H9 (cell line): Measurements from ENCODE around the gene KCNA5. TPM values are rescaled to one million over a fixed set of nuclear protein-coding genes. Genes with fewer than 3 reads are reported as not detected.

Source experiments
- DNase-seq: peaks from one replicate; pipeline ENCODE4 v3.0.0-alpha.2; 2017
- H2AFZ ChIP-seq: one replicate; pipeline ENCODE4 v1.6.1; 2013; ENCODE audit warnings: mild to moderate bottlenecking, low read length, control low read depth, moderate library complexity
- H2AK5ac ChIP-seq: 2 replicates; pipeline ENCODE4 v1.6.1; 2013; ENCODE audit warnings: low read length, control low read depth, mixed read lengths; ENCODE audit not compliant: insufficient read length
- H2BK120ac ChIP-seq: one replicate; pipeline ENCODE4 v1.6.1; 2013; ENCODE audit warnings: low read depth, mild to moderate bottlenecking, low read length, control low read depth, inconsistent platforms; ENCODE audit not compliant: poor library complexity, severe bottlenecking
- H2BK12ac ChIP-seq: 2 replicates; pipeline ENCODE4 v1.6.1; 2013; ENCODE audit warnings: low read length, control low read depth, mixed read lengths, low read depth; ENCODE audit not compliant: insufficient read length
- H2BK15ac ChIP-seq: 2 replicates; pipeline ENCODE4 v1.6.1; 2013; ENCODE audit warnings: low read depth, low read length, control low read depth
- H2BK20ac ChIP-seq: one replicate; pipeline ENCODE4 v1.6.1; 2013; ENCODE audit warnings: low read depth, mild to moderate bottlenecking, low read length, control low read depth, inconsistent platforms; ENCODE audit not compliant: poor library complexity, severe bottlenecking
- H2BK5ac ChIP-seq: 2 replicates; pipeline ENCODE4 v1.6.1; 2013; ENCODE audit warnings: low read length, control low read depth, mixed read lengths; ENCODE audit not compliant: insufficient read length
- H3K14ac ChIP-seq: 2 replicates; pipeline ENCODE4 v1.6.1; 2013; ENCODE audit warnings: low read length, control low read depth; ENCODE audit not compliant: insufficient read depth
- H3K18ac ChIP-seq: 2 replicates; pipeline ENCODE4 v1.6.1; 2013; ENCODE audit warnings: low read depth, mild to moderate bottlenecking, mixed read lengths, low read length, control low read depth; ENCODE audit not compliant: insufficient read length
- H3K23ac ChIP-seq: 2 replicates; pipeline ENCODE4 v1.6.1; 2013; ENCODE audit warnings: low read length, control low read depth, mixed read lengths, low read depth; ENCODE audit not compliant: insufficient read length
- H3K23me2 ChIP-seq: 2 replicates; pipeline ENCODE4 v1.6.1; 2013; ENCODE audit warnings: low read depth, mild to moderate bottlenecking, mixed read lengths, low read length, control low read depth; ENCODE audit not compliant: insufficient read length, poor library complexity, severe bottlenecking
- H3K27ac ChIP-seq: 2 replicates; pipeline ENCODE4 v1.5.1; 2013; ENCODE audit warnings: low read length, control low read depth, mixed read lengths, low read depth; ENCODE audit not compliant: insufficient read length
- H3K27me3 ChIP-seq: 2 replicates; pipeline ENCODE4 v1.6.1; 2013; ENCODE audit warnings: low read length, control low read depth, inconsistent platforms; ENCODE audit not compliant: insufficient read depth
- H3K4ac ChIP-seq: 2 replicates; pipeline ENCODE4 v1.6.1; 2013; ENCODE audit warnings: low read depth, mild to moderate bottlenecking, control low read depth, inconsistent platforms, low read length, moderate library complexity
- H3K4me1 ChIP-seq: 2 replicates; pipeline ENCODE4 v1.6.1; 2013; ENCODE audit warnings: low read length, control low read depth, inconsistent platforms; ENCODE audit not compliant: insufficient read depth
- H3K4me2 ChIP-seq: 2 replicates; pipeline ENCODE4 v1.6.1; 2013; ENCODE audit warnings: low read length, control low read depth, mixed read lengths; ENCODE audit not compliant: insufficient read length, insufficient read depth
- H3K56ac ChIP-seq: 2 replicates; pipeline ENCODE4 v1.6.1; 2013; ENCODE audit warnings: low read depth, mild to moderate bottlenecking, mixed read lengths, low read length, control low read depth; ENCODE audit not compliant: insufficient read length
- H3K79me1 ChIP-seq: 2 replicates; pipeline ENCODE4 v1.6.1; 2013; ENCODE audit warnings: low read depth, mild to moderate bottlenecking, moderate library complexity, low read length, control low read depth, inconsistent platforms; ENCODE audit not compliant: insufficient read depth, poor library complexity, severe bottlenecking
- H3K79me2 ChIP-seq: 2 replicates; pipeline ENCODE4 v1.6.1; 2013; ENCODE audit warnings: low read length, control low read depth, inconsistent platforms; ENCODE audit not compliant: insufficient read depth
- H3K9ac ChIP-seq: 2 replicates; pipeline ENCODE4 v1.6.1; 2013; ENCODE audit warnings: low read length, control low read depth, mixed read lengths; ENCODE audit not compliant: insufficient read length; ENCODE audit errors: extremely low read depth
- H3K9me3 ChIP-seq: one replicate; pipeline ENCODE4 v1.6.1; 2013; ENCODE audit warnings: low read depth, low read length, inconsistent platforms; ENCODE audit not compliant: control insufficient read depth
- H3T11ph ChIP-seq: one replicate; pipeline ENCODE4 v1.6.1; 2013; ENCODE audit warnings: mild to moderate bottlenecking, low read length, control low read depth, inconsistent platforms
- H4K20me1 ChIP-seq: one replicate; pipeline ENCODE4 v1.6.1; 2013; ENCODE audit not compliant: control insufficient read depth, insufficient read length, insufficient read depth
- H4K5ac ChIP-seq: 2 replicates; pipeline ENCODE4 v1.6.1; 2013; ENCODE audit warnings: low read depth, mild to moderate bottlenecking, mixed read lengths, low read length, control low read depth; ENCODE audit not compliant: insufficient read length
- H4K8ac ChIP-seq: replicated peaks from 2 replicates; pipeline ENCODE4 v1.6.1; 2013; ENCODE audit warnings: low read length, control low read depth, mixed read lengths, low read depth; ENCODE audit not compliant: insufficient read length
- H4K91ac ChIP-seq: 2 replicates; pipeline ENCODE4 v1.6.1; 2013; ENCODE audit warnings: low read depth, mild to moderate bottlenecking, moderate library complexity, mixed read lengths, low read length, control low read depth; ENCODE audit not compliant: insufficient read length
- H3K27ac Mint-ChIP-seq, 3 experiments: 2 replicates in 2 of 3; 3 replicates in 1 of 3; pipeline ENCODE4 v1.8.0; 2020 to 2021; ENCODE audit warnings: mixed read lengths in 3 of 3, mild to moderate bottlenecking in 1 of 3, moderate library complexity in 1 of 3
- H3K27me3 Mint-ChIP-seq: 2 replicates; pipeline ENCODE4 v1.8.0; 2021; ENCODE audit warnings: low read depth, mild to moderate bottlenecking, moderate library complexity, mixed read lengths
- H3K36me3 Mint-ChIP-seq, 3 experiments: 2 replicates in 2 of 3; 3 replicates in 1 of 3; pipeline ENCODE4 v1.8.0; 2020 to 2021; ENCODE audit warnings: low read depth in 3 of 3, mixed read lengths in 3 of 3; ENCODE audit not compliant: insufficient read depth in 1 of 3
- H3K4me1 Mint-ChIP-seq, 2 experiments: 2 replicates each; pipeline ENCODE4 v1.8.0; 2020; ENCODE audit warnings: mixed read lengths in 2 of 2
- H3K4me3 Mint-ChIP-seq, 2 experiments: 2 replicates in 1 of 2; 3 replicates in 1 of 2; pipeline ENCODE4 v1.8.0; 2020 to 2021; ENCODE audit warnings: mild to moderate bottlenecking in 2 of 2, mixed read lengths in 2 of 2, moderate library complexity in 1 of 2
- H3K9me3 Mint-ChIP-seq, 2 experiments: 2 replicates in 1 of 2; 3 replicates in 1 of 2; pipeline ENCODE4 v1.8.0; 2020; ENCODE audit warnings: mild to moderate bottlenecking in 2 of 2, mixed read lengths in 2 of 2, moderate library complexity in 1 of 2
- CTCF ChIP-seq: fragments of 200-600 bp; sonication (generic); conservative IDR thresholded peaks from 3 replicates; pipeline ENCODE4 v1.8.0; 2021; ENCODE audit warnings: antibody characterized with exemption, mild to moderate bottlenecking
- WGBS: extraction: QIAGEN DNeasy Blood & Tissue Kit; methylation state at CpG from one replicate; pipeline ENCODE4 v1.1.7; 2013; ENCODE audit warnings: missing lambda C conversion rate, low lambda C conversion rate, mixed read lengths; ENCODE audit not compliant: insufficient read length; ENCODE audit errors: extremely low coverage; 5-methylcytosine and 5-hydroxymethylcytosine counted together
- total RNA-seq: library from RNA; stranded (reverse); gene quantifications from 2 replicates; pipeline ENCODE4 v1.2.1, GENCODE V29; 2021

The KCNA5 gene
- total RNA-seq, 1 experiment from 2014 or later, result 0.22 TPM

GRCh38 chr12:5016526-5016925 lies 27.2 kb upstream of the KCNA5 start:
- no peak overlapping the region for H2BK120ac ChIP-seq
- no peaks in the 10 kb centered on the region for H4K20me1 ChIP-seq
- H3K4me2 ChIP-seq, result no peak overlapping the region
- H3K27ac Mint-ChIP-seq, result no peak overlapping the region
- no peaks in the 10 kb centered on the region for H3K79me2 ChIP-seq
- no peak overlapping the region for H4K5ac ChIP-seq
- no peak overlapping the region for H4K91ac ChIP-seq
- no peaks in the 10 kb centered on the region for H3K27me3 ChIP-seq
- H2AFZ ChIP-seq, result no peak overlapping the region
- H2AK5ac ChIP-seq, result no peak overlapping the region
- peaks cover 22% of the 10 kb centered on the region for H3K27me3 Mint-ChIP-seq
- no peak overlapping the region for H3T11ph ChIP-seq
- H3K4me3 Mint-ChIP-seq, result no peak overlapping the region
- H3K23ac ChIP-seq, result no peak overlapping the region
- DNase-seq, result no peak
- H3K56ac ChIP-seq, result no peak overlapping the region
- no peak overlapping the region for H2BK5ac ChIP-seq
- H3K4me1 Mint-ChIP-seq, result peaks cover 9 to 12% of the 10 kb centered on the region in 2 experiments
- no peak overlapping the region for H3K18ac ChIP-seq
- no peak for TF ChIP-seq CTCF
- no peak overlapping the region for H3K14ac ChIP-seq
- H3K36me3 Mint-ChIP-seq, result no peaks in the 10 kb centered on the region
- H2BK12ac ChIP-seq, result no peak overlapping the region
- H3K9ac ChIP-seq, result no peak overlapping the region
- no peaks in the 10 kb centered on the region for H3K9me3 Mint-ChIP-seq
- no peaks in the 10 kb centered on the region for H3K23me2 ChIP-seq
- no peak overlapping the region for H3K27ac ChIP-seq
- H2BK15ac ChIP-seq, result no peak overlapping the region
- H3K79me1 ChIP-seq, result no peaks in the 10 kb centered on the region
- no peaks in the 10 kb centered on the region for H3K9me3 ChIP-seq
- H2BK20ac ChIP-seq, result no peak overlapping the region
- no peaks in the 10 kb centered on the region for H3K4me1 ChIP-seq
- no peak overlapping the region for H4K8ac ChIP-seq
- no CpG with 5 or more reads among the region's 5 CpGs for WGBS
- no peak overlapping the region for H3K4ac ChIP-seq
